Liver (tissue), 9 donors: ENCODE results near the gene FAM13A. TPM values are rescaled to one million over a fixed set of nuclear protein-coding genes. Genes with fewer than 3 reads are reported as not detected.

Experiments used
- DNase-seq: peaks from one replicate; pipeline ENCODE4 v3.0.0-alpha.2; 2017; ENCODE audit warnings: low spot score
- H3K27ac ChIP-seq, 2 donors: one replicate each; pipeline ENCODE4 v1.7.0; 2013; ENCODE audit warnings: inconsistent platforms in 2 of 2, low read length in 2 of 2, control low read depth in 1 of 2, low read depth in 1 of 2, mild to moderate bottlenecking in 1 of 2
- H3K27me3 ChIP-seq, 4 donors: one replicate each; pipeline versions ENCODE4 v1.6.1 to v1.7.0; 2013; ENCODE audit warnings: low read length in 3 of 4, inconsistent platforms in 1 of 4, mild to moderate bottlenecking in 1 of 4, moderate library complexity in 1 of 4; ENCODE audit not compliant: control insufficient read depth in 4 of 4, insufficient read depth in 4 of 4
- H3K36me3 ChIP-seq, 4 donors: one replicate each; pipeline versions ENCODE4 v1.6.1 to v1.7.0; 2013; ENCODE audit warnings: low read length in 3 of 4, mild to moderate bottlenecking in 3 of 4, low read depth in 1 of 4, moderate library complexity in 1 of 4; ENCODE audit not compliant: control insufficient read depth in 4 of 4, insufficient read depth in 3 of 4
- H3K4me1 ChIP-seq, 4 donors: one replicate each; pipeline versions ENCODE4 v1.6.1 to v1.7.0; 2013; ENCODE audit warnings: low read length in 3 of 4, mild to moderate bottlenecking in 3 of 4, moderate library complexity in 1 of 4; ENCODE audit not compliant: control insufficient read depth in 4 of 4, insufficient read depth in 4 of 4
- H3K4me3 ChIP-seq, 3 donors: one replicate each; pipeline versions ENCODE4 v1.6.1 to v1.7.0; 2013; ENCODE audit warnings: low read length in 3 of 3, control low read depth in 1 of 3, low read depth in 1 of 3, mild to moderate bottlenecking in 1 of 3
- H3K9ac ChIP-seq, 2 donors: one replicate each; pipeline ENCODE4 v1.7.0; 2013; ENCODE audit warnings: low read length in 2 of 2, mild to moderate bottlenecking in 2 of 2, moderate library complexity in 2 of 2, control low read depth in 1 of 2, low read depth in 1 of 2
- H3K9me3 ChIP-seq, 4 donors: one replicate each; pipeline versions ENCODE4 v1.6.1 to v1.7.0; 2013; ENCODE audit warnings: low read length in 3 of 4; ENCODE audit not compliant: control insufficient read depth in 4 of 4
- ATF3 ChIP-seq: IDR thresholded peaks from 2 replicates; pipeline ENCODE4 v1.6.1; 2016; ENCODE audit warnings: antibody characterized with exemption
- CTCF ChIP-seq: fragments of 150-350 bp; IDR thresholded peaks from 2 replicates; pipeline ENCODE4 v1.5.1; 2017; ENCODE audit warnings: improper control_type of control experiment, low read depth, low read length; ENCODE audit not compliant: missing input control
- EGR1 ChIP-seq, 2 donors: IDR thresholded peaks; 2 replicates each; pipeline ENCODE4 v1.6.1; 2016 to 2018; ENCODE audit warnings: antibody characterized with exemption in 2 of 2, low read depth in 2 of 2
- FOXA1 ChIP-seq: IDR thresholded peaks from 2 replicates; pipeline ENCODE4 v1.6.1; 2016; ENCODE audit warnings: antibody characterized with exemption
- FOXA2 ChIP-seq: IDR thresholded peaks from 2 replicates; pipeline ENCODE4 v1.6.1; 2016; ENCODE audit warnings: antibody characterized with exemption
- GABPA ChIP-seq, 2 donors: IDR thresholded peaks in 1 of 2; conservative IDR thresholded peaks in 1 of 2; 2 replicates each; pipeline ENCODE4 v1.6.1; 2016; ENCODE audit warnings: antibody characterized with exemption in 2 of 2, mild to moderate bottlenecking in 1 of 2, moderate library complexity in 1 of 2
- HNF4A ChIP-seq, 2 donors: conservative IDR thresholded peaks; 2 replicates each; pipeline ENCODE4 v1.6.1; 2016; ENCODE audit warnings: antibody characterized with exemption in 2 of 2, mild to moderate bottlenecking in 2 of 2
- HNF4G ChIP-seq: IDR thresholded peaks from 2 replicates; pipeline ENCODE4 v1.6.1; 2016; ENCODE audit warnings: antibody characterized with exemption
- JUND ChIP-seq, 2 donors: IDR thresholded peaks; 2 replicates each; pipeline ENCODE4 v1.6.1; 2016; ENCODE audit warnings: antibody characterized with exemption in 2 of 2
- NR2F2 ChIP-seq: IDR thresholded peaks from 2 replicates; pipeline ENCODE4 v1.6.1; 2016; ENCODE audit warnings: antibody characterized with exemption
- RAD21 ChIP-seq, 2 donors: IDR thresholded peaks; 2 replicates each; pipeline ENCODE4 v1.6.1; 2016; ENCODE audit warnings: antibody characterized with exemption in 2 of 2, mild to moderate bottlenecking in 2 of 2
- SP1 ChIP-seq: IDR thresholded peaks from 2 replicates; pipeline ENCODE4 v1.6.1; 2018; ENCODE audit warnings: antibody characterized with exemption, mild to moderate bottlenecking
- TAF1 ChIP-seq: conservative IDR thresholded peaks from 2 replicates; pipeline ENCODE4 v1.6.1; 2016; ENCODE audit warnings: antibody characterized with exemption, mild to moderate bottlenecking
- YY1 ChIP-seq: IDR thresholded peaks from 2 replicates; pipeline ENCODE4 v1.6.1; 2016; ENCODE audit warnings: antibody characterized with exemption, mild to moderate bottlenecking
- ZBTB33 ChIP-seq: IDR thresholded peaks from 2 replicates; pipeline ENCODE4 v1.6.1; 2016; ENCODE audit warnings: antibody characterized with exemption
- WGBS: extraction: QIAGEN DNeasy Blood & Tissue Kit; methylation state at CpG from one replicate; pipeline ENCODE4 v1.1.7; 2013; 5-methylcytosine and 5-hydroxymethylcytosine counted together
- polyA plus RNA-seq, 2 donors: library from polyadenylated mRNA; stranded (reverse) in 1 of 2; unstranded in 1 of 2; fragments of 200-250 nt in 1 of 2; fragments of >200 nt in 1 of 2; fragmentation: Nextera tagmentation in 1 of 2; extraction: Ambion mirVana in 1 of 2; gene quantifications; one replicate each; pipeline versions ENCODE4 v1.2.1 to v1.2.3, GENCODE V29; 2013 to 2015
- total RNA-seq, 2 donors: library from RNA; depleted of rRNA; stranded (reverse); fragments of >200 nt; gene quantifications; one replicate each; pipeline ENCODE4 v1.2.3, GENCODE V29; 2014
- donor health status: healthy.
- donor health status: healthy.
- donor health status: healthy.
- donor health status: healthy.
- donor health status: healthy.

FAM13A gene
- total and polyA plus RNA-seq, 4 donors, result 14.9 to 52.9 (median 27.6) TPM

- no peak overlapping the region for H3K4me3 ChIP-seq
- H3K9me3 ChIP-seq, result no peaks in the 10 kb centered on the region
- WGBS, result 95% methylated on average over 3 of the region's 3 CpGs
- H3K9ac ChIP-seq, result no peak overlapping the region
- TF ChIP-seq SP1 (no peak), RAD21 (IDR thresholded peaks at IDR 0.05) (no peak), TAF1 (no peak), GABPA (IDR thresholded peaks at IDR 0.05 in 1 of 2, conservative IDR thresholded peaks at IDR 0.05 in 1 of 2) (no peak)
- H3K27ac ChIP-seq, result no peak overlapping the region
- no peaks in the 10 kb centered on the region for H3K36me3 ChIP-seq
- H3K4me1 ChIP-seq, result no peaks in the 10 kb centered on the region
- DNase-seq, result no peak
- H3K27me3 ChIP-seq, result no peaks in the 10 kb centered on the region
These were observed 14.3 kb upstream of the FAM13A start for GRCh38 chr4:89071311-89071710.

- Histone ChIP-seq H3K4me3 (no peak overlapping the region), H3K9me3 (no peaks in the 10 kb centered on the region), H3K36me3 (no peaks in the 10 kb centered on the region), H3K9ac (no peak overlapping the region), H3K27me3 (no peaks in the 10 kb centered on the region), H3K4me1 (no peaks in the 10 kb centered on the region), H3K27ac (no peak overlapping the region)
- DNase-seq, result no peak
- TF ChIP-seq FOXA1 (no peak), HNF4A (conservative IDR thresholded peaks at IDR 0.05) (no peak), NR2F2 (no peak), RAD21 (IDR thresholded peaks at IDR 0.05) (no peak), GABPA (IDR thresholded peaks at IDR 0.05 in 1 of 2, conservative IDR thresholded peaks at IDR 0.05 in 1 of 2) (no peak), FOXA2 (no peak), HNF4G (no peak), EGR1 (IDR thresholded peaks at IDR 0.05; ENCODE audit: low read depth in 2 of 2) (no peak), YY1 (no peak), ATF3 (no peak), CTCF (no peak), TAF1 (no peak)
- WGBS, result 94% methylated on average over 2 of the region's 2 CpGs
These were observed 13.1 kb upstream of the FAM13A start for GRCh38 chr4:89070041-89070440.

GRCh38 chr4:89069481-89069880 is 12.5 kb upstream of the FAM13A start:
- Histone ChIP-seq H3K9ac (no peak overlapping the region), H3K4me3 (no peak overlapping the region), H3K4me1 (no peaks in the 10 kb centered on the region), H3K27ac (no peak overlapping the region), H3K36me3 (no peaks in the 10 kb centered on the region), H3K9me3 (no peaks in the 10 kb centered on the region), H3K27me3 (no peaks in the 10 kb centered on the region)
- TF ChIP-seq ATF3 (no peak), YY1 (no peak), ZBTB33 (no peak), RAD21 (IDR thresholded peaks at IDR 0.05) (no peak), GABPA (IDR thresholded peaks at IDR 0.05 in 1 of 2, conservative IDR thresholded peaks at IDR 0.05 in 1 of 2) (no peak), EGR1 (IDR thresholded peaks at IDR 0.05; ENCODE audit: low read depth in 2 of 2) (no peak), JUND (IDR thresholded peaks at IDR 0.05) (no peak), TAF1 (no peak)
- DNase-seq, result no peak
- 58% methylated on average over 2 of the region's 2 CpGs for WGBS
